Mucosa of rectum (tissue), 2 donors: ENCODE measurements around the gene PLEKHO1.
A peak's percentile ranks its signal among the peaks of the same experiment; 100 is the strongest.
"Not testable (repeated sequence)": the region's sequence is repeated elsewhere in the genome, so short reads cannot be mapped to it uniquely, and the experiment has no call there.

Experiments used
- H3K27ac ChIP-seq, 2 donors: one replicate each; pipeline ENCODE4 v1.7.0; 2013; ENCODE audit warnings: inconsistent platforms in 2 of 2, low read depth in 2 of 2, low read length in 2 of 2
- H3K27me3 ChIP-seq, 2 donors: one replicate each; pipeline ENCODE4 v1.7.0; 2013; ENCODE audit warnings: low read length in 2 of 2; ENCODE audit not compliant: control insufficient read depth in 2 of 2, insufficient read depth in 2 of 2
- H3K36me3 ChIP-seq, 2 donors: one replicate each; pipeline ENCODE4 v1.7.0; 2013; ENCODE audit warnings: low read length in 2 of 2; ENCODE audit not compliant: control insufficient read depth in 2 of 2, insufficient read depth in 2 of 2
- H3K4me1 ChIP-seq, 2 donors: one replicate each; pipeline ENCODE4 v1.7.0; 2013; ENCODE audit warnings: low read length in 2 of 2, mild to moderate bottlenecking in 1 of 2; ENCODE audit not compliant: control insufficient read depth in 2 of 2, insufficient read depth in 2 of 2
- H3K4me3 ChIP-seq, 2 donors: one replicate each; pipeline ENCODE4 v1.7.0; 2013; ENCODE audit warnings: low read length in 2 of 2
- H3K9ac ChIP-seq, 2 donors: one replicate each; pipeline ENCODE4 v1.7.0; 2013; ENCODE audit warnings: low read length in 2 of 2, low read depth in 1 of 2, mild to moderate bottlenecking in 1 of 2
- H3K9me3 ChIP-seq, 2 donors: one replicate each; pipeline ENCODE4 v1.7.0; 2013; ENCODE audit warnings: low read length in 2 of 2; ENCODE audit not compliant: control insufficient read depth in 2 of 2
- donor health status: healthy.
- donor health status: Normal muscosa, but diverticular disease.

Gene PLEKHO1

DNA sequence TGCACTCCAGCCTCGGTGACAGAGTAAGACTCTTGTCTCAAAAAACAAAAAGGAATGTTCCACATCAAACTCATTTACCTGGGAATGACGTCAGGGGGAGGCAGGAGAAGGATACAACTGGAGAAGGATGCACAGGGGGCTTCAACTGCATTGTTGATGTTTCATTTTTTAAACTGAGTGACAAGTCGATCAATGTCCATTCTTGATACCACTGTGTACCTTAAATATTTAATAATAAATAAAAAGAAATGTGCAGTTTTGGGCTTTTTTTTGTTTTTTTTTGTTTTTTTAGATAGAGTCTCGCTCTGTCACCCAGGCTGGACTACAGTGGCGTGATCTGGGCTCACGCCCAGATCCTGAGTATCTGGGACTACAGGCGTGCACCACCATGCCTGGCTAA is 35.8 kb downstream of the PLEKHO1 start:
- H3K27ac ChIP-seq, result no peak overlapping the region
- H3K27me3 ChIP-seq, result no peaks in the 10 kb centered on the region
- H3K4me1 ChIP-seq, result no peaks in the 10 kb centered on the region
- H3K9me3 ChIP-seq, result no peaks in the 10 kb centered on the region
- no peak overlapping the region for H3K4me3 ChIP-seq
- no peaks in the 10 kb centered on the region for H3K36me3 ChIP-seq
- no peak overlapping the region for H3K9ac ChIP-seq

DNA sequence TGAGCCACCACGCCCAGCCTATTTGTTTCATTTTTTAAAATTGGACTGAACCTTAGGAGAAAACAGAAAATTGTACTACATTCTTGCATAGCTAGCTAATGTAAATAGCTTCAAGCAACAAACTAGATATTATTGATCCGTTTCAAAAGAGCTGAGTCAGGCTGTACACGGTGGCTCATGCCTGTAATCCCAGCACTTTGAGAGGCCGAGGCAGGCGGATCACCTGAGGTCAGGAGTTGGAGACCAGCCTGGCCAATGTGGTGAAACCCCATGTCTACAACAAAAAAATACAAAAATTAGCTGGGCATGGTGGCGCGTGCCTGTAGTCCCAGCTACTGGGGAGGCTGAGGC is 36.7 kb downstream of the PLEKHO1 start:
- peak overlapping the region in 1 of 2 donors; percentile 3 for H3K27ac ChIP-seq
- not testable (repeated sequence) for H3K4me1 ChIP-seq

DNA sequence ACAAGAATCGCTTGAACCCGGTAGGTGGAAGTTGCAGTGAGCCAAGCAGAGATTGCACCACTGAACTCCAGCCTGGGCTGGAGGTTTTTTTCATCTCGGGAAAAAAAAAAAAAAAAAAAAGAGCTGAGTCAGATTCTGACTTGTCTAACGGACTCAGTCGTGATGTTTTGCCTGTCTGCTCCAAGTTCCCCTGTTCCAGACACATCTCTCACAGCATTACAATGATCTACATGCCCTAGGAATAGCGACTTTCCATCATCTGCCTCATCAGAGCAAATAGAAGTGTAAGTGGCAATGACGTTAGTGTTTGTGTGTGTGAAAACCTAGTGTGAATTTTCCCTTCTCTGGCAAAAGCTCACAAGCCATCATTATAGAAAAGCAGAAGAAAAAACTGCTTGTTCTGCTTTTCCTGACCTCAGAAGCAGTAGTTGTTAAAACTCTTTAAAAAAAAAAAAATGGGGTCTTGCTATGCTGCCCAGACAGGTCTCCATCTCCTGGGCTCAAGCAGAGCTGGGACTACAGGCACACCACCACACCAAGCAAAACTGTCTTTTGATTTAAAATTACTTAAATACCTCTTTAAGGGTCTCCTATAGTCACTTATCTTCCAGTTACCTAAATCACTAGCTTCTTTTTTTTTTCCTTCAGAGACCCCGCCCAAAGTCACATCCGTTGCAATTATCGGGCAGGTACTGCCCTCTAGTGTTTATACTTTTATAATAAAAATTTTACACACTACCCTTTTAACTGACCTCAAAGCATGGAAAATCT is 37.3 kb downstream of the PLEKHO1 start:
- Histone ChIP-seq H3K36me3 (no peaks in the 10 kb centered on the region), H3K4me1 (no peaks in the 10 kb centered on the region), H3K27ac (peak overlapping the region in 1 of 2 donors; percentile 3), H3K9ac (no peak overlapping the region), H3K9me3 (no peaks in the 10 kb centered on the region), H3K27me3 (no peaks in the 10 kb centered on the region), H3K4me3 (peak overlapping the region in 1 of 2 donors; percentile 14)

More for the DNA sequence above, 36.7 kb downstream of the PLEKHO1 start:
- not testable (repeated sequence) for H3K4me3 ChIP-seq, H3K27me3 ChIP-seq, H3K9me3 ChIP-seq, H3K36me3 ChIP-seq, H3K9ac ChIP-seq

DNA sequence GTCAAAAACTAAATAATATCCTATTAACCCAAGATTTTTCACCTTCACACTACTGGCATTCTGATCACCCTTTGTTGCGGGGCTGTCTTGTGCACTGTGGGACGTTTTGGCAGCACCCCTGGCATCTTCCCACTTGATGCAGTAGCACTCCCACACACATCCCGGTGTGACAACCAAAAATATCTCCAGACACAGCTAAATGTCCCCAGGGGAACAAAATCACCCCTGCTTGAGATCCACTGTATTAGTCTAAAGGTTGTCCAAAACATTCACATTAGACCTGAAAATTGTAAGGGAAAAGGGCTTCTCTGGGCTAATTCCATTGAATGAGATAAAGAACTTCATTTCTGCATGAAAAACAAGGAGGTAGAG is 37.8 kb downstream of the PLEKHO1 start:
- H3K9me3 ChIP-seq, result no peaks in the 10 kb centered on the region
- H3K9ac ChIP-seq, result no peak overlapping the region
- H3K4me3 ChIP-seq, result no peak overlapping the region
- H3K4me1 ChIP-seq, result no peaks in the 10 kb centered on the region
- H3K27me3 ChIP-seq, result no peaks in the 10 kb centered on the region
- no peak overlapping the region for H3K27ac ChIP-seq
- no peaks in the 10 kb centered on the region for H3K36me3 ChIP-seq

DNA sequence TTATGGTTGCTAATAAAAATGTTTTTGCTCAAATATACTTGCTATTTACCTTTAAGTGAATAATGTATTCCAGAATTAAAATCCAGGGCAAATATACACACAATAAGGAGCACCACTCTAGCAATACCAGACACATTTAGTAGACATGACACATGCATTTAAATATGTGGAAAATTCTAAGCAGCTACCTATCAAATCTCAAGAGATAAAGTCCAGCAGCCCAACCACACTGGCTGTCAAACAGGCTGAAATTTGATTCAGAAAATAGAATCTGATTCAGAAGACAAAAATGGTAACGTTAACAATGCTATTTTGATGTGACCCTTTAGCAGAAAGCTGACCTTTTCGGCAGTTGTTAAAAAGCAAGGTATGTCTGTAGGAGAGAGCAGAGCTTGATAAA is 42.3 kb downstream of the PLEKHO1 start:
- Histone ChIP-seq H3K36me3 (no peaks in the 10 kb centered on the region), H3K9me3 (no peaks in the 10 kb centered on the region), H3K4me3 (no peak overlapping the region), H3K9ac (no peak overlapping the region), H3K4me1 (no peaks in the 10 kb centered on the region), H3K27ac (no peak overlapping the region), H3K27me3 (no peaks in the 10 kb centered on the region)

DNA sequence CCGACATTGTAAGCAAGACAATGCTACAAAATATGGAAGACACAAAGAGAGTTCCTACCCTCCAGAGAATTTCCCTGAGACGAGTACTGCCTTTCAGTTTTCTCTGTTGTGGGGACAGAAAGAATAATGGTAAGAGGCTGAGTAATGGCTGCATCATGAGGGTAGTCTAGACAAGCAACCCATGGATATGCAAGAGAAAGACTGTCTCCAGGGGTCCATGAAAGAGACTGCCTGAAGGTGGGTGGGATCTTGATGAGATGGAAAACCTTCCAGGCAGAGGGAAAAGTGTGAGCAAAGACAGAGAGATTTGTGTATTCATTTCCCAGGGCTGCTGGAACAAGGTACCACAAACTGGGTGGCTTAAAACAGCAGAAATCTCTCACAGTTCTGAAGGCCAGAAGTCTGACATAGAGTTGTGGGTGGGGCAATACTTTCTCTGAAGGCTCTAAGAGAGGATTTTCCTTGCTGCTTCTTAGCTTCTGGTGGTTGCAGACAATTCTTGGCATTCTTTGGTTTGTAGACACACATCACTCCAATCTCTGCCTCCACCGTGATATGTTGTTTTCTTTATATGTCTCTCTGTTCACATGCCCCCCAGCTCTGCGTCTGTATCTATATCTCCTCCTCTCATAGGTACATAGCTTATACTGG is 44.8 kb downstream of the PLEKHO1 start:
- no peak overlapping the region for H3K9ac ChIP-seq
- H3K27ac ChIP-seq, result no peak overlapping the region
- no peaks in the 10 kb centered on the region for H3K4me1 ChIP-seq
- H3K36me3 ChIP-seq, result no peaks in the 10 kb centered on the region
- no peaks in the 10 kb centered on the region for H3K27me3 ChIP-seq
- H3K9me3 ChIP-seq, result no peaks in the 10 kb centered on the region
- no peak overlapping the region for H3K4me3 ChIP-seq

DNA sequence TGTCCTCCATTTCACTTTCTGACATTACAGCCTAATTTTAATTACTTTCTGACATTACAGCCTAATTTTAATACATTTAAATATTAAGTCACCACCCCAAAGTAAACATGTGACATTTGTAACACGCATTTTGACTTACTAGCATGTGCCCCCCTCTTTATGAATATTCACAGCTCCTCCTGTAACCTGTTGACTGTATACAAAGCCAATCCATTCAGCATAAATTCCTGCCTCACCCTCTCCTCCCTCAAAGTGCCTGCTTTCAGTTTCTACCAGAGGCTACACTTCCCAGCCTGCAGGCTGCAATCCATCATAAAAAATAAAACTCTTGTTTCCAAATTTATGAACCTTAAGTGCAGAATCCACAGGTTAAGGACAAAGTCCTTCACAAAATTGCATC is 46.7 kb downstream of the PLEKHO1 start:
- Histone ChIP-seq H3K9me3 (no peaks in the 10 kb centered on the region), H3K27me3 (no peaks in the 10 kb centered on the region), H3K4me1 (no peaks in the 10 kb centered on the region), H3K9ac (no peak overlapping the region), H3K27ac (no peak overlapping the region), H3K4me3 (no peak overlapping the region), H3K36me3 (no peaks in the 10 kb centered on the region)

DNA sequence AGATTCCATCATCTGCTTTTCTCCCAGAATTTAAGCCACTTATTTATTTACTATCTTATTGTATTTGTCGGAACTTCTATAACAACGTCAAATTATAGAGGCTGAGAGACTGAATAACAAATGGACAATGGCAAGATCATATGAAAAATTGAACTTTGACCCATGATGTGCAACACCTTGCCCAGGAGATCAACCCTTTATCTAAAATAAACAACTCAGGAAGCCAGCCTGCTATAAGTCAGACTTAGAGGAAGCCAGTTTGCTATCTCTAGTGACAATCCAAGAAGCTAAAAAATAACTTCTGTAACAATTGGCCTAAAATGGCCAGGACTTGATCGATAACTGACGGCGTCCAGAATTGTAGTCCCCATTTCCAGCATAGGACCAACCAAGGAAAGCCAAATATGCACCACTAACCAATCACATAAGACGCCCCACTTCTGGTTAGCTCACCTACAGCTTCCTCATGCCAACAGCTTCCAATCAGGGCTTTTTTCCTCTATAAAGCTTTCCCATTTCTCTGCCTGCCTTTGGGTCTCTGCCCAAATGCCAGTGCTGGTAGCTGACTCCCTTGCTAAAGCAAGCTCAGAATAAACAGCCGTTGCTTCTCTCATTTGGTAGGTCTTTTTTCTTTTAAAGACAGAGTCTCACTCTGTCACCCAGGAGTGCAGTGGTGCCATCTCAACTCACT is 57.7 kb downstream of the PLEKHO1 start:
- Histone ChIP-seq H3K36me3 (no peaks in the 10 kb centered on the region), H3K27me3 (no peaks in the 10 kb centered on the region), H3K4me1 (peaks cover 0 to 4% of the 10 kb centered on the region in 2 donors), H3K27ac (peak overlapping the region in 1 of 2 donors; percentile 6), H3K4me3 (peak overlapping the region in 1 of 2 donors; percentile 38), H3K9ac (no peak overlapping the region), H3K9me3 (no peaks in the 10 kb centered on the region)

DNA sequence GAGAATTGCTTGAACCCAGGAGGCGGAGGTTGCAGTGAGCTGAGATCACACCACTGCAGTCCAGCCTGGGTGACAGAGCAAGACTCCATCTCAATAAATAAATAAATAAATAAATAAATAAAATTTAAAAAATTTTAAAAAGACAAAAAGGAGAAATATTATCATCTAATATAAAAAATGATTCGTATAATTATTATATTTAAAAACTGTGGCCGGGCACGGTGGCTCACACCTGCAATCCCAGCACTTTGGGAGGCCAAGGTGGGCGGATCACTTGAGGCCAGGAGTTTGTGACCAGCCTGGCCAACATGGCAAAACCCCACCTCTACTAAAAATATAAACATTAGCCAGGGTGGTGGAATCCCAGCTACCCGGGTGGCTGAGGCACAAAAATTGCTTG is 58.7 kb downstream of the PLEKHO1 start:
- not testable (repeated sequence) for H3K9ac ChIP-seq, H3K4me3 ChIP-seq, H3K27me3 ChIP-seq, H3K9me3 ChIP-seq, H3K4me1 ChIP-seq, H3K36me3 ChIP-seq, H3K27ac ChIP-seq
